SK-N-SH (cell line): ENCODE results near the gene USP13. TPM values are rescaled to one million over a fixed set of nuclear protein-coding genes. Genes with fewer than 3 reads are reported as not detected.
A peak's percentile ranks its signal among the peaks of the same experiment; 100 is the strongest.

Source experiments
- CTCF ChIA-PET: fragments of 300-600, 350-600 bp; formaldehyde crosslinking; extraction: SDS; loops from one replicate; lab custom pipeline; 2021; lab: Yijun Ruan, JAX
- POLR2A ChIA-PET: fragments of 350-600 bp; sonication (Branson Sonifier 250); formaldehyde crosslinking; extraction: SDS; loops from one replicate; lab custom pipeline; 2020; ENCODE audit warnings: antibody characterized with exemption, inconsistent platforms; lab: Yijun Ruan, JAX
- DNase-seq: peaks from one replicate; pipeline ENCODE4 v3.0.0; 2012
- H2AFZ ChIP-seq: fragments of 200-600 bp; sonication (generic); 2 replicates; pipeline ENCODE4 v1.8.1; 2016; ENCODE audit warnings: antibody characterized with exemption, mild to moderate bottlenecking, low read depth
- H3F3A ChIP-seq: fragments of 200-600 bp; sonication (generic); replicated peaks from 2 replicates; pipeline ENCODE3; 2016; ENCODE audit warnings: antibody characterized with exemption, mild to moderate bottlenecking; ENCODE audit not compliant: insufficient read depth
- H3K27ac ChIP-seq, 2 experiments: fragments of 200-500 bp in 1 of 2; fragments of 200-600 bp in 1 of 2; sonication (Bioruptor generic) in 1 of 2; sonication (generic), shearing (Covaris generic) in 1 of 2; 2 replicates each; pipeline versions ENCODE4 v1.5.1 to v1.6.1; 2014 to 2016; ENCODE audit warnings: low read depth in 2 of 2, inconsistent platforms in 1 of 2, low read length in 1 of 2, mild to moderate bottlenecking in 1 of 2, mixed read lengths in 1 of 2
- H3K27me3 ChIP-seq: fragments of 200-600 bp; sonication (generic), shearing (Covaris generic); 2 replicates; pipeline ENCODE4 v1.6.1; 2016; ENCODE audit warnings: mixed run types; ENCODE audit not compliant: insufficient read depth
- H3K36me3 ChIP-seq, 2 experiments: fragments of 200-500 bp in 1 of 2; fragments of 200-600 bp in 1 of 2; sonication (Bioruptor generic) in 1 of 2; sonication (generic) in 1 of 2; replicated peaks in 1 of 2; 2 replicates each; pipeline versions ENCODE3 to v1.5.1; 2014 to 2016; ENCODE audit warnings: low read length in 1 of 2, mild to moderate bottlenecking in 1 of 2; ENCODE audit not compliant: insufficient read depth in 2 of 2, control insufficient read depth in 1 of 2
- H3K4me1 ChIP-seq, 2 experiments: fragments of 200-500 bp in 1 of 2; fragments of 200-600 bp in 1 of 2; sonication (Bioruptor generic) in 1 of 2; sonication (generic), shearing (Covaris generic) in 1 of 2; 2 replicates each; pipeline versions ENCODE4 v1.5.1 to v1.6.1; 2014 to 2016; ENCODE audit warnings: low read depth in 1 of 2, low read length in 1 of 2, mixed run types in 1 of 2; ENCODE audit not compliant: insufficient read depth in 2 of 2, control insufficient read depth in 1 of 2
- H3K4me2 ChIP-seq: fragments of 200-600 bp; sonication (generic), shearing (Covaris generic); 2 replicates; pipeline ENCODE4 v1.6.1; 2017; ENCODE audit warnings: mixed run types
- H3K4me3 ChIP-seq, 2 experiments: fragments of 200-500 bp in 1 of 2; fragments of 200-600 bp in 1 of 2; sonication (Bioruptor generic) in 1 of 2; sonication (generic), shearing (Covaris generic) in 1 of 2; 2 replicates each; pipeline versions ENCODE4 v1.5.1 to v1.8.1; 2014 to 2016; ENCODE audit warnings: low read depth in 2 of 2, inconsistent platforms in 1 of 2, low read length in 1 of 2, mild to moderate bottlenecking in 1 of 2, mixed read lengths in 1 of 2, moderate library complexity in 1 of 2
- H3K79me2 ChIP-seq: fragments of 200-600 bp; sonication (generic); 2 replicates; pipeline ENCODE4 v1.8.1; 2017; ENCODE audit warnings: mild to moderate bottlenecking; ENCODE audit not compliant: insufficient read depth
- H3K9ac ChIP-seq: fragments of 200-600 bp; sonication (generic); 2 replicates; pipeline ENCODE4 v1.6.1; 2017; ENCODE audit warnings: mixed run types
- H3K9me2 ChIP-seq: fragments of 200-600 bp; sonication (generic); 2 replicates; pipeline ENCODE4 v1.6.1; 2017; ENCODE audit warnings: mixed run types
- H3K9me3 ChIP-seq: fragments of 200-600 bp; sonication (generic); 2 replicates; pipeline ENCODE4 v1.6.1; 2017; ENCODE audit warnings: mixed run types, mild to moderate bottlenecking, moderate library complexity
- H4K20me1 ChIP-seq: fragments of 200-600 bp; sonication (generic); 2 replicates; pipeline ENCODE4 v1.6.1; 2017; ENCODE audit warnings: mild to moderate bottlenecking, mixed run types; ENCODE audit not compliant: insufficient read depth
- EZH2phosphoT487 ChIP-seq: fragments of 200-600 bp; sonication (generic); IDR thresholded peaks from 2 replicates; pipeline ENCODE4 v1.6.1; 2017; ENCODE audit warnings: low read depth, mixed run types, mild to moderate bottlenecking, antibody characterized with exemption, moderate library complexity, borderline replicate concordance
- FOSL2 ChIP-seq: IDR thresholded peaks from 2 replicates; pipeline ENCODE4 v1.4.0; 2012; ENCODE audit warnings: low read depth, mild to moderate bottlenecking, moderate library complexity, borderline replicate concordance
- JUND ChIP-seq: IDR thresholded peaks from 2 replicates; pipeline ENCODE4 v1.4.0; 2012
- MXI1 ChIP-seq: IDR thresholded peaks from 2 replicates; pipeline ENCODE4 v1.6.1; 2012; ENCODE audit warnings: mild to moderate bottlenecking, low read depth, low read length, improper control_type of control experiment
- NRF1 ChIP-seq: IDR thresholded peaks from 2 replicates; pipeline ENCODE4 v1.6.1; 2012; ENCODE audit warnings: low read depth, mild to moderate bottlenecking, low read length
- POLR2AphosphoS5 ChIP-seq: IDR thresholded peaks from 2 replicates; pipeline ENCODE4 v1.6.1; 2012; ENCODE audit warnings: low read depth, low read length
- RFX5 ChIP-seq: IDR thresholded peaks from 2 replicates; pipeline ENCODE4 v1.6.1; 2012; ENCODE audit warnings: mild to moderate bottlenecking, improper control_type of control experiment, low read length
- RXRA ChIP-seq: IDR thresholded peaks from 2 replicates; pipeline ENCODE4 v1.4.0; 2012; ENCODE audit warnings: low read depth, mild to moderate bottlenecking, borderline replicate concordance
- SMC3 ChIP-seq: IDR thresholded peaks from 2 replicates; pipeline ENCODE4 v1.6.1; 2012; ENCODE audit warnings: low read depth, low read length, improper control_type of control experiment
- TAF1 ChIP-seq: IDR thresholded peaks from 2 replicates; pipeline ENCODE4 v1.6.1; 2012; ENCODE audit warnings: low read depth, mild to moderate bottlenecking, low read length, moderate library complexity, borderline replicate concordance
- TCF12 ChIP-seq: IDR thresholded peaks from 2 replicates; pipeline ENCODE4 v1.4.0; 2012
- TEAD4 ChIP-seq: IDR thresholded peaks from 2 replicates; pipeline ENCODE4 v1.4.0; 2012; ENCODE audit warnings: mild to moderate bottlenecking, borderline replicate concordance; ENCODE audit not compliant: insufficient read depth
- YY1 ChIP-seq: IDR thresholded peaks from 2 replicates; pipeline ENCODE4 v1.4.0; 2012; ENCODE audit warnings: low read depth, mild to moderate bottlenecking
- WGBS: methylation state at CpG from one replicate; pipeline ENCODE4 v1.1.6; 2017; ENCODE audit warnings: low lambda C conversion rate; 5-methylcytosine and 5-hydroxymethylcytosine counted together
- polyA plus RNA-seq, 3 experiments: library from polyadenylated mRNA; depleted of rRNA; stranded (reverse); fragments of >200 nt; gene quantifications; 2 replicates each; pipeline ENCODE4 v1.2.3, GENCODE V29; 2012
- TF ChIP-seq, protein P1 (sequence below): fragments of 150-350 bp; IDR thresholded peaks from 2 replicates; pipeline ENCODE4 v1.6.1; 2016; ENCODE audit warnings: mild to moderate bottlenecking, low read depth, low read length
- TF ChIP-seq, protein P2 (sequence below): IDR thresholded peaks from 2 replicates; pipeline ENCODE4 v1.4.0; 2012; ENCODE audit warnings: low read depth
- TF ChIP-seq, protein P3 (sequence below): fragments of 200-600 bp; sonication (generic); IDR thresholded peaks from 2 replicates; pipeline ENCODE4 v1.6.1; 2017; ENCODE audit warnings: antibody characterized with exemption, mild to moderate bottlenecking, moderate library complexity

USP13 gene
- polyA plus RNA-seq, 1 of the 3 experiments (the other 2 are of a cell fraction), result 8.2 TPM

DNA sequence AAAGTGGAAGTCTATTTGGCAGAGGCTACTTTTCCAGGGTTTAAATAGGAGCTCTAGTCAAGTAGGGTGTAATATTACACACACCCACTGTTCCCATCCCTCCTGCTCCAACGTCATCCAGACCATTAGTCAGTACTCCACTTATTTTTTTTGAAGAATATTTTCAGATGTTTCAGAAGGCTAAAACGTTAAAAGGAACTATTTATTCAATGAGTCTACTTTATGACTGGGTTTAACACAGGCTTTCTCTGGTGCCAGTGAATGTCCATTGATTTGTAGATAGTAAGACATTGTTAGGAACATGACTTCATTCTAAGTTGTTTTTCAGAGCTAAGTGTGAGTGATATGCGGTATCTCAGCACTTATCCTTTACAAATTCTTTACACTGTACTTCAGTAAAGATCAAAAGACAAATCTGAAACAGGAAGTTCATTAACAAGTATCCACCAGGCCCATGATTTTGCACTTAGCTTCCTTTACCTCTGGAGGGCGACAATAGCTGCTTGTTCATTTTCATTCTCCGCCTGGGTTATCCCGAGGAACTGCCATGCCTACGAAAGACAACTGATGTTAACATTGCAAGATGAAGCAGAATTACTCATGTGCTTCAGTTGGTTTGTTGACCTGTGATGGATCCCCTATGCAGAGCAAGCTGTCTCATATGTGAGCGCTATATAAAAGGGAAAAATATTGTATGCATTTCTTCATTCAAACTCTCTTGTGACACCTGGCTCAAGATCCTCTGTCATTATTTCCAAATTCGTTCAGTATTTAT is 158.7 kb downstream of the USP13 start (continued):
- TF ChIP-seq FOSL2 (no peak), TEAD4 (no peak), MXI1 (no peak), TAF1 (no peak), RXRA (no peak), JUND (no peak), EZH2phosphoT487 (no peak), TCF12 (no peak), POLR2AphosphoS5 (no peak), YY1 (no peak), SMC3 (peak; percentile 82)
- TF ChIP-seq, protein P1, sequence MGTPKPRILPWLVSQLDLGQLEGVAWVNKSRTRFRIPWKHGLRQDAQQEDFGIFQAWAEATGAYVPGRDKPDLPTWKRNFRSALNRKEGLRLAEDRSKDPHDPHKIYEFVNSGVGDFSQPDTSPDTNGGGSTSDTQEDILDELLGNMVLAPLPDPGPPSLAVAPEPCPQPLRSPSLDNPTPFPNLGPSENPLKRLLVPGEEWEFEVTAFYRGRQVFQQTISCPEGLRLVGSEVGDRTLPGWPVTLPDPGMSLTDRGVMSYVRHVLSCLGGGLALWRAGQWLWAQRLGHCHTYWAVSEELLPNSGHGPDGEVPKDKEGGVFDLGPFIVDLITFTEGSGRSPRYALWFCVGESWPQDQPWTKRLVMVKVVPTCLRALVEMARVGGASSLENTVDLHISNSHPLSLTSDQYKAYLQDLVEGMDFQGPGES, result no peak
- TF ChIP-seq, protein P2, sequence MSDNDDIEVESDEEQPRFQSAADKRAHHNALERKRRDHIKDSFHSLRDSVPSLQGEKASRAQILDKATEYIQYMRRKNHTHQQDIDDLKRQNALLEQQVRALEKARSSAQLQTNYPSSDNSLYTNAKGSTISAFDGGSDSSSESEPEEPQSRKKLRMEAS, result no peak
- TF ChIP-seq, protein P3, sequence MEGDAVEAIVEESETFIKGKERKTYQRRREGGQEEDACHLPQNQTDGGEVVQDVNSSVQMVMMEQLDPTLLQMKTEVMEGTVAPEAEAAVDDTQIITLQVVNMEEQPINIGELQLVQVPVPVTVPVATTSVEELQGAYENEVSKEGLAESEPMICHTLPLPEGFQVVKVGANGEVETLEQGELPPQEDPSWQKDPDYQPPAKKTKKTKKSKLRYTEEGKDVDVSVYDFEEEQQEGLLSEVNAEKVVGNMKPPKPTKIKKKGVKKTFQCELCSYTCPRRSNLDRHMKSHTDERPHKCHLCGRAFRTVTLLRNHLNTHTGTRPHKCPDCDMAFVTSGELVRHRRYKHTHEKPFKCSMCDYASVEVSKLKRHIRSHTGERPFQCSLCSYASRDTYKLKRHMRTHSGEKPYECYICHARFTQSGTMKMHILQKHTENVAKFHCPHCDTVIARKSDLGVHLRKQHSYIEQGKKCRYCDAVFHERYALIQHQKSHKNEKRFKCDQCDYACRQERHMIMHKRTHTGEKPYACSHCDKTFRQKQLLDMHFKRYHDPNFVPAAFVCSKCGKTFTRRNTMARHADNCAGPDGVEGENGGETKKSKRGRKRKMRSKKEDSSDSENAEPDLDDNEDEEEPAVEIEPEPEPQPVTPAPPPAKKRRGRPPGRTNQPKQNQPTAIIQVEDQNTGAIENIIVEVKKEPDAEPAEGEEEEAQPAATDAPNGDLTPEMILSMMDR, result peak; percentile 73

DNA sequence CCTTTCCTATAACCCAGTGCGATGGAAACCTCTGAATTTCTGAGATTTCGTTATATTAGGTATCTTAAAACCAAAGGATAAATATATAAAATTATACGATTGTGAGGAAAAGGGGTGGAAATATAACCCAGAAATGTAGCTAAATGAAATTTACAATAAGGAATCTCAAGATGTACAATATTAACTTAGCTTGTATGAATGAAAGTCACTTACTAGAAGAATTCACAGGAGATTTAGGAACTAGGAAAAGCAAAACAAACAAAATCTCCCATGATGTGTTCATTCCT is 159.2 kb downstream of the USP13 start:
- H3K4me2 ChIP-seq, result 0 out of 2 replicates have a peak overlapping the region, but pooled peaks have one; percentile 14
- POLR2A ChIA-PET, result no interaction called here
- peak overlapping the region; percentile 82; the same call in 1 of the 2 replicates for H2AFZ ChIP-seq
- no peak for DNase-seq
- TF ChIP-seq, protein P3, result no peak
- TF ChIP-seq NRF1 (no peak), RFX5 (no peak)
- no peaks in the 10 kb centered on the region for H4K20me1 ChIP-seq
- no peak overlapping the region for H3K4me3 ChIP-seq
- H3K36me3 ChIP-seq, result no peaks in the 10 kb centered on the region
- H3K27me3 ChIP-seq, result no peaks in the 10 kb centered on the region
- WGBS, result 71% methylated on average over 3 of the region's 3 CpGs
- peaks cover 11% of the 10 kb centered on the region for H3F3A ChIP-seq
- H3K4me1 ChIP-seq, result no peaks in the 10 kb centered on the region
- H3K79me2 ChIP-seq, result no peaks in the 10 kb centered on the region
- H3K9me3 ChIP-seq, result no peaks in the 10 kb centered on the region
- peak overlapping the region in 1 of 2 experiments; percentile 86; a peak in 2 of 4 replicates for H3K27ac ChIP-seq
- CTCF ChIA-PET, result interaction anchor here (0.6 to 3.3 kb wide), 20 partner anchors 10 to 791 kb away, joined by 3 to 31 read pairs (median 4); partner anchors contain the start of genes PEX5L and TTC14
- no peaks in the 10 kb centered on the region for H3K9me2 ChIP-seq
- H3K9ac ChIP-seq, result peak overlapping the region; percentile 35; the same call in 1 of the 2 replicates
